ENCODE results near the gene DEK.

The DEK gene

DNA sequence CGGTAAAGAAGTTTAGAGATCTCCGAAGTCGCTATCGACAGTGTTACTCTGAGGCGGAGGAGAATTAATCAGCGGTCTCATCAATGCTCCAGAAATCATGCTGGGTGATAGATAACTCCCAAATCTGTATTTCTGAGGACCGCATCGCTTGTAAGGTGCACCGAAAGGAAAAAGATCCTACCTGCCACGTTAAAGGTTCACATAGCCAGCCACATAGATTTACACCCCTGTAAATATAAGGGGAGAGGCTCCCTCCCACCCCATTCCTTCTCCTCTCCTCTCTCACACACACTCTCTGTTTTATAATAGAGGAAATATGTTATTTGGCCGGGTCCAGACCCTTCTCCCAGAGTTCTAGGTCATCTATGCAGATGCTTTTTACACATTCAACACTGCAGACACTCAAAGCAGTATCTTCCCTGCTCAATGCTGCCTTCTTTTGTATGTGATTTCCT, 620 bp upstream of the DEK start:
- DNase-seq, result no peak

DNA sequence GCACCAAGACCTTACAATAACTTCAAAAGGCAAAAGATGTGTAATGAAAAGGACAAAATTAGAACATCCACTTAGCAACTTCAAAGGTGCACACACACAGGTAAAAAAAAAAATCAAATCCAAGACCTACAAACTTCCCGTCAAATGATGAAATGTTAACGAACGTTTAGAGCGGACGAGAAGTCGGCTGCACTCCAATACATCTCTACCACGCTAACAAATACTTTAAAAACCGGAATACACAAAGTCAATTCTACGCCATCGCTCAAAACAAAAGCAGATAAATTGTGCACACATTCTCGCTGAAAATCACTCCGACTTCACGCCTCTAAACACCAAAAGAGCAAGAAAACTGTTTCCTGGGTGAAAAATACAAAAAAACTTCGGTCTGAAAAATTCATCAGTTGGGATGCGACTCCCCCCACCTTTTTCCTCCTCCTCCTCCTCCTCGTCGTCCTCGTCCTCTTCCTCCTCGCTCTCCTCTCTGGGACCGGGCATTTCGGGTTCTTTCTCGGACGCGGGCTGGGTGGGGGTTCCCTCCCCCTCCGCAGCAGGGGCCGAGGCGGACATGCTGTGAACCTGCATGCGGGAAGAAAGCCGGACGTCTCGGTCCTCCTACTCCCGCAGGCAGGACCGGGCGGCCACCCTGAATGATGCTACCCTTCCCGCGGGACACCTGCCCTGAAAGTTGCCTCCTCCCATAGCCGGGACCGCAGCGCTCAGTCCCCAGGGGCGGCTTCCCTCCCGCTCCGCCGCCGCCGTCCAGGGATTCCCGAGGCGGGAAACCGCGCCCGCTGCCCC, 712 bp downstream of the DEK start:
- no peak for DNase-seq

DNA sequence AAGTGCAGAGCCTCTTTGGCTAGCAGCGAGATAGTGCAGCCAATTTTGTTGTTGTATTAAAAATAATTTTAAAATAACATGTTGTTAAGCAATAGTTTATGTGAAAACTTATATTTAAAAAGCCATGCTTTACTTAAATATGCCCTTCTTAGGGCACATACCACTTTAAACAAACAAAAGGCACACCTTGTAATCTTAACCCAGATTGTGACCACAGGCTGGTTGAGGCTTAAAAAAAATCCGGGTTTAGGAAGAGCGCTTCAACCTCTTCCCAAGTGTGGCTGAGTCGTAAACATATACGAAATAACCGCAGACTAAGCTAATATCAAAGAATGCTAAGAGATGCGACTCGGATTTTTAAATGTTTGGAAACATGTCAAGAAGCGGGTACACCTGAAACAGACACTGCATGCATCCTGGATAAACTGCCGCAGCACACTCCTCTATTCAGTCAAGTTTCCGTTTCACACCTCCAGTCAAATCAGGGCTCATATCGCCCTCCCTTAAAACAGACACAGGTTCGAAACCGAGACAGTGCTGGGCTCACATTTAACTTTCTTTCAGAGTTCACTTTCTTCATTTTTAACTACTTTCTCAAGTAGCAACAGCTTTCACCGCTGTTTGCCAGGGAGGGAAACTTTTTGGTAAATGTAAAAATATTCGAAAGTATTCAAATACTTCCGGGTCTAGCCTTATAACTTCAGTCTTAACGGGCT, 1.5 kb downstream of the DEK start:
- DNase-seq, result no peak

DNA sequence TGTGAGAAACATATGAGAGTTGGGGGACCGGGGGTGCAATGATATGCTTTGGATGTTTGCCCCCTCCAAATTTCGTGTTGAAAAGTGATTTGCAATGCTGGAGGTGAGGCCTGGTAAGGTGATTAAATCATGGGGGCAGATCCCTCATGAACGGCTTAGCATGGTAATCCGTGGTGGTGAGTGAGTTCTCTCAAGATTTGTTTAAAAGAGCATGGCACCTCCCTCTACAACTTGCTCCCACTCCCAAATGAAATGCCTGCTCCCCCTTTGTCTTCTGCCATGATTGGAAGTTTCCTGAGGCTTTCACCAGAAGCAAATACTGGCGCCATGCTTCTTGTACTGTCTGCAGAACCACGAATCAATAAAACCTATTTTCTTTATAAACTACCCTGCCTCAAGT, 2.5 kb downstream of the DEK start:
- no peak for DNase-seq

DNA sequence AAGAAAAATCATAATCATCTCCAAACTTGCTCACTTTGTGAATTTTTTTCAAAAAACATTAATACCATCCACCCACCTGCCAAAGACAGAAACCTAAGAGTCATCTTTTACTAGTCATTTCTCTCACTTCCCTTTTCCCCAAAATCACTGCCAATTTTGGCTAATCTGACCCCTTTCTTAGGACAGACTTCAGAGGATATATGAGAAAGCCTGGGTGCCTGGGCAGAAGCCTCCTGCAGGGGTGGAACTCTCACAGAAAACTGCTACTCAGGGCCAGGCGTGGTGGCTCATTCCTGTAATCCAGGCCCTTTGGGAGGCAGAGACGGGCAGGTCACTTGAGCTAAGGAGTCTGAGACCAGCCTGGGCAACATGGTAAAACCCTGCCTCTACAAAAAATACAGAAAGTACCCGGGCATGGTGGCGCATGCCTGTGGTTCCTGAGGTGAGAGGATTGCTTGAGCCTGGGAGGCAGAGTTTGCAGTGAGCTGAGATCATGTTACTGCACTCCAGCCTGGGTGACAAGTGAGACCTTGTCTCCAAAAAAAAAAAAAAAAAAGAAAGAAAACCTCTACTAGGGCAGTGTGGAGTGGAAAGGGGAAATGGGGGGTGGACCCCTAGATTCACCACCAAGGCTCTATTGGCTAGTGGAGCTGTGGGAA, 3.8 kb downstream of the DEK start:
- DNase-seq, result no peak

DNA sequence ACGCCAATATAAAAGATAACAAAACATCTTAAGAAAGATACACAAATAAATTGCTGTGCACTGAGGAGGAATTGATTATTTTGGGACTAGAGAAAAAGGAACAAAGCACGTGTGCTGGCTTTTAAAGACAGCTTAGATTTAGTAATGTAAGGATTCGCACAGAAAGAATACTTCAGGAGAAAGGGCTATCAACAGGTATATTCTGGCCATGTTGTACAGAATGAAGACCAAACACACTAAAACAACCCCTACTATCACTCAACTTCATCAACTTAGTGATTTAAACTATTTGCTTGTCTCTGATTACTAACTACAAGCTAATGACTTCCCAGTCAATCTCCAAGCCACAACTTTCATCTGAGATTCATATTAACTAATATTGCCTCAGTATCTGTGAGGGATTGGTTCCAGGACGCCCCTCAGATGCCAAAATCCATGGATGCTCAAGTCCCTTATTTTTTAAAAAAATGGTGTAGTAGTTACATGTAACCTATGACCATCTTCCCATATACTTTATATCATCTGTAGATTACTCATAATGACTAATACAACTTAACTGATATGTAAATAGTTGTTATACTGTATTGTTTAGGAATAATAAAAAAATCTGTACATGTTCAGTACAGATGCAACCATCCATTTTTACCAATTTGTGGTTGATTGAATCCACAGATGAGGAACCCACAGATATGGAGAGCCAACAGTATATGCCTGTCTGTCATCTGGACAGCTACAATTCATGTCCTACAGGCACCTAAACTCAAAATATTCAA, 4.5 kb downstream of the DEK start:
- DNase-seq, result no peak

DNA sequence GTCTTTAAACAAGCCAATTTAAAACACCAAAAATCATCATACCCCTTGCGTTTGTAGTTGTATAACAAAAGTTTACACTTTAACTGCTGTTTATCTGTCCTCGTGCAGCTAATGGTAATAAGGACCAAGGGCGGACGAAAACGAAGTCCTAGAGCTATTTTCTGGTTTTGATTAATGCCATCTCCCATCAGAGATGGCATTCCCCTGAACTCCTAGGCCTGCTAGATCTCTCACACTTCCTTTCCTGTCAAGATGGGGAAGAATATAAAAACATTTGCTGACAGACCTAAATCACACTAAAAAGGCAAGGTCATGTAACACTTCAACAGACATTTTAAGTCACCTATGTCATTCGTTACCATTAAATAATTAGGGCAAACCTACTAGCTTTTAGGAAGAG, 9.5 kb downstream of the DEK start:
- DNase-seq, result no peak

DNA sequence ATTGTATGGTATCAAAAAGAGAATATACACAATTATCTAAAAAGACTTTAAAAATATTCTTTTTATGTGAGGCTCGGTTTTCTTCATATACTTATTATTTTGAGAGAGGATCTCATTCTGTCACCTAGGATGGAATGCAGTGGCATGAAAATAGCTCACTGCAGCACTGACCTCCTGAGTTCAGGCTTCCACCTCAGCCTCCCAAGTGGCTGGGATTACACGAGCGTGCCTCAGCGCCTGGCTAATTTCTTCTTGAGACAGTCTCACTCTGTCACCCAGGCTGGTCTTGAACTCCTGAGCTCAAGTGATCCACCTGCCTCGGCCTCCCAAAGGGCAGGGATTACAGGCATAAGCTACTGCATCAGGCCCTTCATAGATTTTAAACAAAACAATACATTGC, 10.7 kb downstream of the DEK start:
- no peak for DNase-seq

DNA sequence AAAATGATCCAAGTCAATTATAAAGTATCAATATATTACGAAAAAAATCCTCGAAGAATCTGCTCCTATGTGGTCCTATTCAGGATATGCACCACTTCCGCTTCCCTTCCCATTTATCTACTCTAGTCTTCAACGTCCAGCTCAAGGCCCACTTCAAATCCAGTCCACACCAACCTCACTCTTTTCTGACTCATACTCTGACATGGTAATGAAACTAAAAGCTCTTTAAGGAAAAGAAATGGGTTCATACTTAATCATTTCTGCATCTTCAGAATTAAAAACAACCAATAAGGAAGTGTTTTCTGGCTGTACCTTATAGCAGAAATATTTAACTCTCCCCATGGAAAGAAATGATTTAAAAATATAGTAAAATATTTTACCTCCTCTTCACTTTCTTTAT, 15.1 kb downstream of the DEK start:
- DNase-seq, result no peak

DNA sequence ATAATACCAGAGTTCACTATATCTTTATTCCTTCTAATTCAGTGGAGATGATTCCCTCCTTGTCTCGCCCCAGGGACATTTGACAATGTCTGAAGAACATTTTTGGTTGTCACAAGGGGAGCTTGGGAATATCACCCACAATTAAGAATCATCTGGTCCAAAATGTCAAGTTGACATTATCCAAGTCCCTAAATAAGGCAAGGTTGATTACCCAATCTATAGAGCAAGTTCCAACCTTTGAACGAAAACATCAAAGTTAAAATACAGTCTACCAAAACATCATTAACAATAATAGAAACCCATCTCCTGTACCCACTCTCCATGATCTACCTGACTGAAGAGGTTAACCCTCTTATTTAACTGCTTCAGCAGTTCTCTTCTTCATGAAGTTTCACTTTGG, 15.6 kb downstream of the DEK start:
- no peak for DNase-seq

DNA sequence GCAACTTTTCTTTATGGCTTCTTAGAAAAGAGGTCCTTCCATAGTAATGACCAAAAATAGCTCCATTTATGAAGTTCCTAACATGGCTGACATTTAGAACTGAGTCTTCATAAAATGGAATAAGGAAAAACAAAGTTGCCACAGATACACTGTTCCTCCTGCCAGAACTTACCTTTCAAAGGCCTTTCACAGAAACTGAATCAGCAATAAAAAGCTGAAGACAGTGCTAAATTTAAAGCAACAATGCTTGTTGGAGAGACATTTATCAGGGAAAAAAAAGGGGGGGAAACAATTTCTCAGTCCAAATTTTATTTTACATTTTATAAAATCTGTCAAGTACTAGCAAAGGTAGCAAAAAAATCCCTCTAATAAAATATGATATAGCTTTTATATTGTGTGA, 17.3 kb downstream of the DEK start:
- DNase-seq, result no peak

DNA sequence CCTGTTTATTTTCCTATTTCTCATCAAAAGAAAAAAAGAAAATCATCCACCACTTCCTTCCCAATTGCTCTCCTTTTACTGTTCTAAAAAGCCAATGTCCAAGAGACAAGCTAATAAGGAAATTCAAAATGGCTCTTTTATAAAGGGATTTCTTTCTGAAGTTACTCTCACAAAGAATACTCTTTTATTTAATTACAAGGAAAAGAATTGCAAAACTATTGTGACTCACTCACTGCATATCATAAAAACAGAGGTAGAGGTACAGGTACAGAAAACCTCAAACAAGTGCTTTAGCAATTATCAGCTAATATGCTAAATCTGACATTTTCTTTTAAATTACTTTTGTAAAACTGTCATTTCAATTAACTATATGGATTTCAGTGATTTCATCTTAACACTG, 18.1 kb downstream of the DEK start:
- DNase-seq, result no peak

DNA sequence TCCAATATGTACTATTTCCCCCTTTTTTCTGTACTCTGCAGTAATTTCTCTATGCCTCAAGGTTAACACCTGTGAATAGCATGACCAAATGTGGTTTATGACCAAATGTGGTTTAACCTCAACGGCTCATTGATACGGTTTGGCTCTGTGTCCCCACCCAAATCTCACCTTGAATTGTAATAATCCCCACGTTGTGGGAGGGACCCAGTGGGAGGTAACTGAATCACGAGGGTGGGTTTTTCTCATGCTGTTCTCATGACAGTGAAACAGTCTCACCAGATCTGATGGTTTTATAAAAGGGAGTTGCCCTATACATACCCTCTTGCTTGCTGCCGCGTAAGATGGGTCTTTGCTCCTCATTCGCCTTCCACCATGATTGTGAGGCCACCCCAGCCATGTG, 18.7 kb downstream of the DEK start:
- no peak for DNase-seq

DNA sequence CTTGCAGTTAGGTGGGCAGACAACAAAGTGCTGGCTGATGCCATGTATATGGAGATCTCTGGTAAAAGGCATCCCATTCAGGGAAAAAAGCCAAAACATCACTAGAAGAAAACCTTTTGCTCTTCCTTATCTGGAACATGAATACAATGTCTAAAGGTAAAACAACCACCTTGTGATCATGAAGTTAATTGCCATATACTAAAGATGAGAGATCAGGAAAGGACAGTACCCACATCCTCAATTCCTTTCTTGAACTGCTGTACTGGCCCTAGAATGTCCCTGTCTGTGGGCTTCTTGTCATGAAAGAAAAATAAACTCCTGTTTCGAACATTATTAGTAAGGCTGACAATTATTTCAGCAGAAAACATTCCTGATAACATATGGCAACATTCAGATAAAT, 19.3 kb downstream of the DEK start:
- DNase-seq, result no peak

DNA sequence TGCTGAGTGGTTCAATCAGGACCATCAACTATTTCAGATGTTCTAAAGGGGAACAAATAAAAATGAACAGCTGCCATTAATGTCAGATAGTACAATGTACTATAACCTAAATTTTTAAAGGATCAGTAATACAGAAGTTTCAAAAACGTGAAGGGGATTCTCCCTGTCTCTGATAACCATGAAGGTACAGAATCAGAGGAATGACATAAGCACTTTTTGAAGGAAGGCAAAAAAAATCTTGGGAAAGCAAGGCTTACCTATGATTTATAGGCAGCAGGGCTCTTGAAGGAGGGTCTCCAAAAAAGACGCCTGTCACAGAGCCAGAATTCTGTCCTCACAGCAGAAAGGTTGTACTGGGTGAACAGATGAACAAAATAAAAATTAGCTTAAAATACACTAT, 20.1 kb downstream of the DEK start:
- DNase-seq, result no peak

DNA sequence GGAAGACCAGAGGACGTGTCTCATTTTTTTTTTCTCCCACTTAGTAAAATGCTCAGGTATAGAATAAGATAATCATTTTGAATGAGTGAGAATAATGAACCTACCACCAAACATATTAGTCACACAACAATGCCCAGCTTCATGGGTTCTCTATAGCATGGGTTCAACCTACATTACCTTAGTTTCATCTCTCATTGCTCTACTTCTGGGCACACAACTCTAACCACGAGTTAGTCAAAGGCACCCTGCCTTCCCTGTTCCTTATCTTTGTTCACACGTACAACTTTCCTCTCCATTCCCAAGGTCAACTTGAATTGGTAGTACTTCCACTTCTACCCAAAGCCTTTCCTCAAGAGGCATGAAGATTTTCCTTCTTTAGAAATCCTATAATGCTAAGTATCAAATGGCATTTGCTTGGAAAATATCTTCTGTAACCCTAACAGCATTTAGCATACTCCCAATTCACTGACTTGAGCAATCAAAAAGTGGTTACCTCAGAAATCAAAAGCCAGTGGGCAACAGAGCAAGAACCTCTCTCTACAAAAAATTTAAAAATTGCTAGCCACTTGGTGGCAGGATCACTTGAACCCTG, 20.9 kb downstream of the DEK start:
- DNase-seq, result no peak

DNA sequence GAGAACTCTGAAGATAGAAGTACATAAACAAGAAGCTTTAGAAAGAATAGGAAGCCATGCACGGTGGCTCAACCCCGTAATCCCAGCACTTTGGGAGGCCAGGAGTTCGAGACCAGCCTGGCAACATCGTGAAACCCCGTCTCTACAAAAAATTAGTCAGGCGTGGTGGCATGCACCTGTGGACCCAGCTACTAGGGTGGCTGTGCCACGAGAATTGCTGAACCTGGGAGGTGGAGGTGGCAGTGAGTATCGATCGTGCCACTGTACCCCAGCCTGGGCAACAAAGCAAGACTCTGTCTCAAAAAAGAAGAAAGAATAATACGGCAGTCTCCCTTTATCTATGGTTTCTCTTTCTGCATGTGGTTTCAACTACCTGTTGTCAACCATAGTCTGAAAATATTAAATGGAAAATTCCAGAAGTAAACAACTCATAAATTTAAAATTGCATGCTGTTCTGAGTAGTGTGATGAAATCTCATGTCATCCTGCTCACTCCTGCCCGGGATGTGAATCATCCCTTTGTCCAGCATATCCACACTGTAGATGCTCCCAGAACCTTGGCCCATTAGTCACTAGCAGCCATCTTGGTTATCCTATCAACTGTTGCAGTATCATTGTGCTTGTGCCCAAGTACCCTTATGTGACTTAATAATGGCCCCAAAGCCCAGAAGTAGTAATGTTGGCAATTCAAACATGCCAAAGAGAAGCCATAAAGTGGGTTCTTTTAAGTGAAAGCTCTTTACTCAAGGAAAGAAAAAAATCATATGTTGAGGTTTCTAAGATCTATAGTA, 22.1 kb downstream of the DEK start:
- no peak for DNase-seq

DNA sequence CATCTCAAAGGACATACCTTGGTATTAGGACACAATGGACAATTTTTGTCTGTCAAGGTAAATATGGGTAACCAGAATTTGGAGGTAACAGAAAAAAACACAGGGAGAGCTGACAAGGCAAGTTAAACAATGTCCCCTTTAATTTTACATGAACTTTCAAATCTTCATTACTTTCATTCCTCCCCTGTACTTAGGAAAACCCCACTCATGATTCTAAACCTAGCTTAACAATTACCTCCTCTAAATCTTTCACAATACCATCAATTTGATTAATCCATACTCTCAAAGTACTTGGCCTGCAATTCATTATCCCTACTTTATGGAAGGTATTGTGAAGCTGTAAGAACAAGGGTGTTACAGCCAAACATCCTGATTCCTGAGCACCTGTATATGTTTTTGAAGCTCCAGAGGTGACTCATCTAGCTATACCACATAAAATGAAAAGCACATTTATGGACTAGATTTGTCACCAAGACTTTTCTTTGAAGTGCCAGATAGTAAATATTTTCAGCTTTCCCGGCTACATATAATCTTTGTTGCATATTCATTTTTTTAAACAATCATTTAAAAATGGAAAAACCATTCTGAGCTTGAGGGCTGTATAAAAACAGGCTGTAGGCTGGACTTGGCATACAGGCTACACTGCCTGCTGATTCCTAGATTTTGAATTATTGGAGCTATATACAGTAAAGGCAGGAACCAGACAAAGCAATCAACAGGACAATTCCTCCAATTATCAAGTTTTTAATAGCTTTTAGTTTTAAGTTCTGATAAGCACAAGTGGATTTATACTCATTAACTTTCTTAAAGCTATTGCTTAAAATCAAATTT, 22.9 kb downstream of the DEK start:
- DNase-seq, result no peak

DNA sequence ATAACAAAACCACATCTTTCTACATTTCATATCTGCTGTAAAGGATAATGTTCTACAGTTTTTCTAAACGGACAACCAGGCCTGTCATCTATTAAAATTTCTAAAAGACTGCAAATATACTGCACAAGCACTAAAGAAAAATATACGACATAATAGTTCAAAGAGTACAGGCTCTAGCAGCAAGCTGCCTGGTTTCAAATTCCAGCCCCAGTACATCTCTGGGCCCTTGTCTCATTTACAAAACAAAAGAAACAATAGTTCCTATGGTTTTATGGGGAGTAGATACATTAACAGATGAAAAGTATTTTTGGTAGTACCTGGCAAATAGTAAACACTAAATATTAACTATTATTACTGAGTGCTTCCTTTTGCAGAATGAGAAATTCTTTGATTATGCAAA, 24.1 kb downstream of the DEK start:
- DNase-seq, result no peak

DNA sequence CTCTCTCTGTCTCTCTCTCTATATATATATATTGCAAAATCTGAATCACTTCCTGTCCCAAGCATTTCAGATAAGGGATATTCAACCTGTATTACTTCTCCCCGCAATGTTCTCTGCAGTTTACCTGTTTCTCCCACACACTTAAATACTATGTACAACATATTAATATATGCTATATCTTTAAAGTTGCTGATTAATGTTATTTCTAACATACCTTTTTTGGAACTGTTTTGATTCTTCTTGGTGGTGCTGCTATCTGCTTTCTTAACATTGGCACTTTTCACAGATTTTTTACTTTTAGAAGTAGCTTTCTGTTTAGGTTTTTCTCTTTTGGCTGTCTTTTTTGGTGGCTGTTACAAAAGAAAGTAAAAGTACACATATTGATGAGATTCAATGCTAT, 27.2 kb downstream of the DEK start:
- no peak for DNase-seq

DNA sequence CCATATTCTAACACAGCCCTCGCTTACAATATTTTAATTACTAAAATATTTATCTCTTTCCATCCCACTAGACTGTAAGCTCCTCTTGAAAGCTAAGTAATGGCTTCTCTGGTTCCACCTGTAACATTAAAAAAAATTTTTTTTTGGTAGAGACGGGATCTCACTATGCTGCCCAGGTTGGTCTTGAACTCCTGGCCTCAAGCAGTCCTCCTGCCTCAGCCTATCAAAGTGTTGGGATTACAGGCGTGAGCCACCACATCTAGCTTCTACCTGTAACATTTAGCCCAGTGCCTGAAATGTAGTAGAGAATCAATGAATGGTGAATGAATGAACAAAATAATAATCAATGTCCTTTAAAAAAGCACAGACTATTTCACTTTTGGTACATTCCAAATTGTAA, 28.8 kb downstream of the DEK start:
- no peak for DNase-seq

All from cerebellar nuclear complex (tissue), 1 donor.